GM19438 (cell line): ENCODE data around the gene CPED1.
A peak's percentile ranks its signal among the peaks of the same experiment; 100 is the strongest.
"Not testable (repeated sequence)": the region's sequence is repeated elsewhere in the genome, so short reads cannot be mapped to it uniquely, and the experiment has no call there.

Source experiments
- ATAC-seq: cut with Tn5 transposase; IDR thresholded peaks from one replicate; pipeline ENCODE4 v1.9.1; 2021; ENCODE audit warnings: low read depth; ENCODE audit not compliant: unreplicated experiment

CPED1 gene

GRCh38 chr7:121271916-121272315, 283.4 kb downstream of the CPED1 start:
- no peak for ATAC-seq

- no peak for ATAC-seq
These were observed 284.2 kb downstream of the CPED1 start for GRCh38 chr7:121272676-121273075.

GRCh38 chr7:121273467-121274167, 285.1 kb downstream of the CPED1 start:
- no peak for ATAC-seq

- no peak for ATAC-seq
These were observed 286.0 kb downstream of the CPED1 start for GRCh38 chr7:121274467-121274866.

GRCh38 chr7:121275204-121275603, 286.7 kb downstream of the CPED1 start:
- ATAC-seq: no peak

- no peak for ATAC-seq
These were observed 287.8 kb downstream of the CPED1 start for GRCh38 chr7:121276313-121276712.

GRCh38 chr7:121278120-121279021, 289.9 kb downstream of the CPED1 start:
- peak; percentile 99 for ATAC-seq

GRCh38 chr7:121279060-121279620, 290.6 kb downstream of the CPED1 start:
- no peak for ATAC-seq

GRCh38 chr7:121279822-121280221, 291.3 kb downstream of the CPED1 start:
- no peak for ATAC-seq

- no peak for ATAC-seq
These were observed 292.1 kb downstream of the CPED1 start for GRCh38 chr7:121280656-121281055.

GRCh38 chr7:121282129-121282528, 293.6 kb downstream of the CPED1 start:
- no peak for ATAC-seq

- ATAC-seq: no peak
These were observed 296.7 kb downstream of the CPED1 start for GRCh38 chr7:121285066-121285667.

GRCh38 chr7:121286186-121286585, 297.7 kb downstream of the CPED1 start:
- ATAC-seq: no peak

GRCh38 chr7:121286742-121287734, 298.5 kb downstream of the CPED1 start:
- ATAC-seq: no peak

GRCh38 chr7:121288894-121289293, 300.4 kb downstream of the CPED1 start:
- ATAC-seq: no peak

- not testable (repeated sequence) for ATAC-seq
These were observed 301.4 kb downstream of the CPED1 start for GRCh38 chr7:121289930-121290329.

GRCh38 chr7:121294448-121294992, 306.0 kb downstream of the CPED1 start:
- no peak for ATAC-seq

GRCh38 chr7:121297843-121298242, 309.3 kb downstream of the CPED1 start:
- ATAC-seq: no peak

GRCh38 chr7:121298831-121299239, 310.3 kb downstream of the CPED1 start:
- no peak for ATAC-seq
